Spleen (tissue), 7 donors: Measurements from ENCODE around the gene ATXN7L1.

Experiments used
- CTCF ChIP-seq, 11 experiments: fragments of 200-600 bp in 7 of 11; fragments of 450-650 bp in 4 of 11; sonication (generic) in 4 of 11; IDR thresholded peaks in 8 of 11; conservative IDR thresholded peaks in 3 of 11; 1 replicate in 7 of 11; 2 replicates in 4 of 11; pipeline versions ENCODE4 v1.4.0 to v1.8.0; 2016 to 2021; ENCODE audit warnings: antibody characterized with exemption in 11 of 11, inconsistent platforms in 4 of 11, mild to moderate bottlenecking in 1 of 11
- POLR2AphosphoS5 ChIP-seq, 3 donors: sonication (generic); formaldehyde crosslinking; IDR thresholded peaks; one replicate each; pipeline ENCODE4 v1.5.1; 2017; ENCODE audit warnings: antibody characterized with exemption in 3 of 3
- donor health status: DM: no; HTN: no; CAD: no; lungs with moderate emphysema.
- donor health status: DM: no; HTN: no; CAD: no.
- donor health status: DM: no; HTN: no; CAD: no.

DNA sequence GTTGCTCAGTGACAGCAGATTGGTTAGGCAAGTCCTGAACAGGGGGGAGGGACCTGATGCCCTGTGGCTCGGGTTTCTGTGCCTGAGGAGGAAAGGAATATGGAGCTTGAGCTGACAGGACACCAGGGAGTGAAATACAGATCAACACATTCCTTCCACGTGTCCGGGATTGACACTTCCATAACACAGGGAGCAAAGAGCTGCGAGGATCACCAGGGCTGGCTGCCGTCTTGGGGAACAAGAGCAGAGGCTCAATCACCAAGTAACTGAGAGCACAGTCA is 258.4 kb downstream of the ATXN7L1 start:
- TF ChIP-seq CTCF (IDR thresholded peaks at IDR 0.05 in 8 of 11, conservative IDR thresholded peaks at IDR 0.05 in 3 of 11) (no peak), POLR2AphosphoS5 (IDR thresholded peaks at IDR 0.05) (no peak)
